CD4-positive, alpha-beta T cell treated with Interleukin-12 subunit alpha and Interleukin-12 subunit beta, for 1 hour (primary cell): Measurements from ENCODE around the gene NLRP12.
"Not testable (repeated sequence)": the region's sequence is repeated elsewhere in the genome, so short reads cannot be mapped to it uniquely, and the experiment has no call there.

Experiments used
- DNase-seq: peaks from one replicate; pipeline ENCODE4 v3.0.0-alpha.2; 2020

NLRP12 gene

GRCh38 chr19:53824134-53824611 is at the start of gene NLRP12:
Gene NLRP12 (minus strand): TSS chr19:53824314. CDS start chr19:53824174, 140 bp downstream.
- DNase-seq = peak; percentile 30

- DNase-seq = peak; percentile 43
These were observed 48.6 kb upstream of the NLRP12 start for GRCh38 chr19:53872762-53873161.

DNA sequence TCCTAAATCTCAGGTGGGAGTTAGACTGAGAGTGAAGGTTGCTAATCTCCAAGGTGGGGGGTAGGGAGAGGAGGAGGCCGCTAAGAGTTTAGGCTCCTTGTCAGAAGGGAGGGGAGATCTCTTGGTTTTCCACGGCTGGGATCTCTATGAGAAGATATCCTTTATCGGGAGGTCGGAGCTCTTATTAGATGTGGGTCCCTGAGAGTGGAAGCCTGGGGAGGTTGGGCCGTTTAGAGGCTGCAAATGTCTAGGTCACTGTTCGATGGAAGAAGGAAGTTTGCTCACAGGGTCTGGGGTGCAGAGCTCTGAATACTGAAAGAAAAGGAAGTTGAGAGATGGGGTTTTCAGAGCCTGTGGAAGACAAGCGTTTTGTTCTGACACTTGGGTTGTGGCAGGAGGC is 47.3 kb upstream of the NLRP12 start:
- peak; percentile 42 for DNase-seq

GRCh38 chr19:53870485-53870844 is 46.4 kb upstream of the NLRP12 start:
- DNase-seq = peak; percentile 46

GRCh38 chr19:53869805-53870484 is 45.8 kb upstream of the NLRP12 start:
- peak; percentile 10 for DNase-seq

DNA sequence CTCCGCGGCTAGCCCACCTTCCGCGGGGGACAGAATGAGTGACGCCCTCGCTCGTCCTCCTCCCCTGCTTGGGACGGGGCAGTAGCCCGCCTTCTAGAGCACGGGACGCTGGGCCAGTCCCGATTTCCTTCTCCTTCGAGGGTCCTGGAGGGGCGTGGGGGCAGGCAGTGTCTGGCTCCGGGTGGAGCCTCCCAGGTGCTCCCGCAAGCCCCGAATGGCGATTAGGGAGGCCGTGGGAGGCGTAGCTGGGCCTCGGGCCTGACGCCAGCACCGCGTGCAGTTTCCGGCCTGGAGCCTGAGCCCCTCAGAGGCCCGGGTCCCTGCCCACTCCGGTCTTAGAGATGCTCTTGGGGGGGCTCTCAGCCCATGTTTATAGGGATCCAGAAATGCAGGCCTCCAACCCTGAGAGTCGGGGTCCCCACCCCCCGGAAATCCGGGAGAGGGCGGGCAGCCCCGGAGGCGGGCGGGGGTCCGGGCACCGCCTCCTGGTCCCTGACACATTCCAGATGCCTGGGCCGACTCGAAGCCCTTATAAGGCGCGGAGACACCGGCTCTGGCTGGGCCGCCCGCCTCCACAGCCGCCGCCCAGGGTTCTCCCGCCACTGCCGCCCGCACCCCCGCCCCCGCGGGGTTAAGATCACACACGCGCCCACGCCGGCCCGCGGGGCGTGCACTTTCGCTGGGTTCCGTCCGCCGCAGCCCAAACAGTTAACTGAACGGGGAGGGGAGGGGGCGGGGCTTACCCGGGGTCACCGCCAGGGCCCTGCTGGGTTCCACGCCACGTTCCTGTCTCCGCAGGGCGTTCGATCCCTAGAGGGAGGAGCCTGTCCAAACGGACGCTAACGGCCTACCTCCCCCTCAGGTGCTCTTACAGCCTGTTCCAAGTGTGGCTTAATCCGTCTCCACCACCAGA is 45.0 kb upstream of the NLRP12 start:
- peak; percentile 94 for DNase-seq

GRCh38 chr19:53868091-53868891 is 44.2 kb upstream of the NLRP12 start:
- peak; percentile 62 for DNase-seq

DNA sequence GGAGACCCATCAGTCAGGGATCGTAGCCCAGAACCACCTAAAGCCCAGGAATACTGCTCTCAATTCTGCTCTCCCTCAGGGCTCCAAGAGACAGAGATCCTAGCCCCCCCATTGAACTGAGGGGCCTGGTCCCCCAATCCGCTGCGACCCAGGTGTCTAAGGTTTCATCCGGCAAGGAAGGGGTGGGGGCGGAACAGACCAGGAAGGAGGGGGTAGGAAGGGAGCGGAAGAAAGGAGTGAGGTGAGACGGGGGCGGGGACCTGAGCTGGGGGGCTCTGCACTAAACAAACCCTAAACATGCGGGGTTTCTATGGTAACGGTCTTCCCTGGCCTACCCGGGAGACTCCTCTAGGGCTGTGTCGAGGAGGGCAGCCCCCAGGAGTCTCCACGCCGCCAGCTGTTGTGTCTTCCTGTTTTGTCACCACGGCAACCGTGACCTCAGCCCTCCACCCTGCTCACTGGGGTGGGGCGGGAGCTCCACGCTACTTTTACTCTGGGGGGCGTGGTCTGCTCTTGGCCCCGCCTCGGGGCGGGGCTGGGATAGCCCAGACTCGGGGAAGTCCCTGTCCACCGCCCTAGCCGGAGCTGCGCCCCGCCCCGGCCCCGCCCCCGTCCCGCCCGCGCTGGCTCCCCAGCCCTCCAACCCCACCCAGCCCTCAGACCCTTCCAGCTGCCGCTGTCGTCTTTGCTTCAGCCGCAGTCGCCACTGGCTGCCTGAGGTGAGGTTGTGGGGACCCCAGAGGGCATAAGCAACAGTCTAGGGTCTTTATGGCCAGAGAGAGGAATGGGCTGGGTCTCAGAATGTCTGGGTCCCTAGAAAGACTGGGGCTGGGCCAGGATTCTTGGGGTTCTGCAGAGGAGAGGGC is 43.3 kb upstream of the NLRP12 start, which contains the start of gene MYADM:
Gene MYADM, plus strand, starts transcription at position 659 of the 866 bp plus-strand sequence. CDS start 5,647 bp downstream, outside the sequence.
- peak; percentile 100 for DNase-seq

DNA sequence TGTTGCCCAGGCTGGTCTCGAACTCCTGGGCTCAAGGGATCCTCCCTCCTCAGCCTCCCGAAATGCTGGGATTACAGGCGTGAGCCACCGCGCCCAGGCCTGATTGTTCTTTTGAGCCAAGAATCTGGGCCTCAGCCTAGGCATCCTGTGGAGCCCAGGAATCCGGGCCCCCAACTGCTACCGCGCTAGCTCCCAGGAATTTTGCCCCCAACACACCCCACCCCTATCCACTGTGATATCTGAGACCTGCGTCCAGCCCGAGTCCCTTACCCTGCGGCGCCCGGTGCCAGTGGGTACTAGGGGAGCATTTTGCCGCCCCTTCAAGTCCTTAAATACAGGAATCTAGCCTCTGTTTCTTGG is 42.7 kb upstream of the NLRP12 start:
- no peak for DNase-seq

DNA sequence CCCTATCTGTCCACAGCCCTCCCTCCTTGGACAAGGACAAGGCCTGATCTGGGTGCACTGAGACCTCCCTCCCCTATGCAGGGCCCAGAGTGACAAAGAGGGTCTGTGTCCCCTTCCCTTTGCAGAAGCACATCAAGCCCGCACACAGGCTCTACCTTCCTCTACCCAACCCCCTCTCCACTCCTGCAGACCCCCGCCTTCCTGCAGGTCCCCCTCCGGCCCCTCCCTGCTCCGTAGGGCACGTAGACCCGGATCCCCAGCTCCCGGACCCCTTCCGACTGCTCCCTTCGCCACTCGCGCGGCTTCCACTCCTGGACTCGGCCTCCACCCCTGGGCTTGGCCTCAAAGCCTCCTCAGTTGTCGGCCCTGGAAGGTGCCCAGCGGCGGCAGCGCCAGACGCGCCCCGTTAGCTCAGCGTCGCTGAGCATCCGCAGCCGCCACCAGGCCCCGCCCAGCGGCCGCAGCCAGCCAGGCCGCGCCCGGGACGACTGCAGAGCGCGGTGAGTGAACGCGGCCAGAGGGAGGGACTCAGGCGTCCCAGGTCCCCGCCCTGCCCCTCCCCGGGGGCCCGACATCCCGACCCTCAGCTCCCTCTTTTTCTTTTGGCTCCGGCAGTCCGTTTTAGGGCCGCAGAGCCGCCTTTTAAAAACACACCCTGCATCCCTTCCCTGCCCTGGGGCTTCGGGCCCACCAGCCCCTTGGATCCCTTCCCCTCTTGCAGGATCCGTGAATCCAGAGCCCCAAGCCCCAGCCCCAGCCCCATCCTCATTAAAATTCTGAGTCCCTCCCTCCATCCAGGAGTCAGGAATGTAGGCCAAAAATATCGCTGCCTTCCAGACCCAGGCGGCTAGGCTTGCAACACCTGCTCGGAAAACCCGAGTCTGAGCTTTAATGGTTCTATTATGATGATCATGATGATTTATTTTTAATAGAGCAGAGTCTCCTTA is 42.1 kb upstream of the NLRP12 start:
- DNase-seq = peak; percentile 86

- peak; percentile 20 for DNase-seq
These were observed 41.4 kb upstream of the NLRP12 start for GRCh38 chr19:53865523-53865917.

DNA sequence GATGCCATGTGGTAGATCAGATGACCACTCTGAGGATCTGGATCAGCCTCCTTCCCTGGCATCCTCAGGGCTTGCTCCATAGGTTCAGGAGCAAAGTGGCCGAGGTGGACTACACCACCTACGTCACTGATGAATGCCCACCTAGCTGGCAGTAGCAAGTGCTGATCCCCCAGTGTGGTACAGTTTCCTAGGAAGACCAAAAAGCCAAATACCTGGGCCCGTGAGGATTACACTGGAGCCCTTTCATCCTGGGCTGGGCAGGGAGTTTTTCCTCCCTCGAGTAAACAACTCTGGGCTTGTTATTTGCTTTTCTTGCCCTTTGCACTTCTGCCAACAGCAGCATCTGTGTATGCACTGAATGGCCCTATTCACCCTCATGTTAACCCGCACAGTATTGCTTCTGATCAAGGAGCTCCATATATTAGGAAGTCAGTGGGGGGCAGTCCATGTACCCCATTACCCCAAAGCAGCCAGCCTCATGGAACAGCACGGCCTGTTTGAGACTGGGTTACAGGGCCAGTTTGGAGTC is 40.3 kb upstream of the NLRP12 start:
- no peak for DNase-seq

DNA sequence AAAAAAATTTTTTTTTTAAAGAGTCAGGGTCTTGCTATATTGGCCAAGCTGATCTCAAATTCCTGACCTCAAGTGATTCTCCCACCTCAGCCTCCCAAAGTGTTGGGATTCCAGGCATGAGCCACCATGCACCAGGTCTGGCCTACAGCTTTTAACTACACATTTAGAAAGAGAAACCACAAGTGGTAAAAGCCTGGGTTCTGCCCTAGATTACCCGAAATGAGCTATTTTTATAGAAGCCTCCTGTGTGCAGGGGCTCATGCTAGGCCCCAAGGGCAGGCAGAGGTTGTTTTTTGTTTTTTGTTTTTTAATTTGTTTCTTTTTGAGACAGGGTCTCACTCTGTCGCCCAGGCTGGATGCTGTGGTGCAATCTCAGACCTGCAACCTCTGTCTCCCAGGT is 29.6 kb upstream of the NLRP12 start:
- DNase-seq = no peak

GRCh38 chr19:53849237-53849676 is 25.1 kb upstream of the NLRP12 start:
- DNase-seq = no peak

DNA sequence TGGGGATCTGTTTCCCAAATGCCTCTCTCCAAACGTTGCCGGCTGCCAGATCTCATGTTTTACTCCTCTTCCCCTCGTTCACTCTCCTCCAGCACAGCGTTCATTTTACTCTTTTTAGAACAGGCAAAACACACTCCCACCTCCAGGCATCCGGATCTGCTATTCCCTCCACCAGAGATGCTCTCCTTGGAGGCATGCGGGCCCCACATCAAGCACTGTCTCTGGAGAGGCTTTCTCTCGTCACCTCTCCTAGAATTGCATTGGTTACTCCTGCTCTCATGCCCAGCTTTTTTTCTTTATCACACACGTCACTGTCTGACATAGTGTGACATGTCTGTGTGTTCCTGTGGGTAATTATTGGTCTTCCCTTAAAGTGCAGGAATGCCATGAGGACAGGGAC is 23.4 kb upstream of the NLRP12 start:
- no peak for DNase-seq

GRCh38 chr19:53844849-53845246 is 20.7 kb upstream of the NLRP12 start:
- DNase-seq = no peak

- not testable (repeated sequence) for DNase-seq
These were observed 16.8 kb upstream of the NLRP12 start for GRCh38 chr19:53840914-53841313.

GRCh38 chr19:53840241-53840640 is 16.1 kb upstream of the NLRP12 start:
- not testable (repeated sequence) for DNase-seq

GRCh38 chr19:53838446-53838845 is 14.3 kb upstream of the NLRP12 start:
- DNase-seq = not testable (repeated sequence)

DNA sequence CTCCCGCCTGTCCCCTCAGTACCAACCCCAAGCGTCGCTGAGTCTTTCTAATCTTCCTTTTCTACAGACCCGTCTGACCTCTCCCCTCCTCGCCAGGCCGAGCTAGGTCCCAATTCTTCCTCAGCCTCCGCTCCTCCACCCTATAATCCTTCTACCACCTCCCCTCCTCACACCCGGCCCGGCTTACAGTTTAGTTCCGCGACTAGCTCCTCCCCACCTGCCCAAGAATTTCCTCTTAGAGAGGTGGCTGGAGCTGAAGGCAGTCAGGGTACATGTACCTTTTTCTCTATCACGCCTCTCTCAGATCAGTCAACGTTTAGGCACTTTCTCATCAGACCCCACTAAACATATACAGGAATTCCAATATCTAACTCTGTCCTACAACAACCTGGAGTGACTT is 8.7 kb upstream of the NLRP12 start:
- not testable (repeated sequence) for DNase-seq
